Sigmoid colon (tissue), 7 donors: ENCODE results near the gene ZNF583. TPM values are rescaled to one million over a fixed set of nuclear protein-coding genes. Genes with fewer than 3 reads are reported as not detected.

ENCODE experiments used
- DNase-seq: peaks from one replicate; pipeline ENCODE4 v3.0.0-alpha.2; 2019
- H3K27ac ChIP-seq, 4 donors: fragments of 200-600 bp; sonication (generic); one replicate each; pipeline ENCODE4 v1.5.1; 2016 to 2019; ENCODE audit warnings: mild to moderate bottlenecking in 1 of 4
- H3K27me3 ChIP-seq, 3 donors: fragments of 200-600 bp; sonication (generic); one replicate each; pipeline ENCODE4 v1.5.1; 2019; ENCODE audit warnings: mild to moderate bottlenecking in 1 of 3
- H3K36me3 ChIP-seq, 4 donors: fragments of 200-600 bp; sonication (generic); one replicate each; pipeline ENCODE4 v1.5.1; 2016 to 2019
- H3K4me1 ChIP-seq, 4 donors: fragments of 200-600 bp; sonication (generic); one replicate each; pipeline ENCODE4 v1.5.1; 2017 to 2019
- H3K4me3 ChIP-seq, 4 donors: fragments of 200-600 bp; sonication (generic); one replicate each; pipeline ENCODE4 v1.5.1; 2017 to 2019; ENCODE audit warnings: mild to moderate bottlenecking in 2 of 4, moderate library complexity in 1 of 4
- H3K9me3 ChIP-seq, 4 donors: fragments of 200-600 bp in 3 of 4; sonication (generic) in 3 of 4; one replicate each; pipeline versions ENCODE4 v1.5.1 to v1.6.1; 2013 to 2019
- EP300 ChIP-seq, 4 donors: sonication (generic); formaldehyde crosslinking; IDR thresholded peaks; one replicate each; pipeline ENCODE4 v1.6.1; 2017; ENCODE audit warnings: antibody characterized with exemption in 4 of 4
- POLR2A ChIP-seq, 2 donors: fragments of 450-650 bp; IDR thresholded peaks; one replicate each; pipeline ENCODE4 v1.6.1; 2016; ENCODE audit warnings: antibody characterized with exemption in 2 of 2, mild to moderate bottlenecking in 2 of 2, moderate library complexity in 2 of 2
- POLR2AphosphoS5 ChIP-seq, 4 donors: sonication (generic); formaldehyde crosslinking; IDR thresholded peaks; one replicate each; pipeline ENCODE4 v1.6.1; 2017; ENCODE audit warnings: antibody characterized with exemption in 4 of 4
- WGBS, 2 donors: extraction: QIAGEN DNeasy Blood & Tissue Kit; methylation state at CpG; one replicate each; pipeline ENCODE4 v1.1.7; 2013; 5-methylcytosine and 5-hydroxymethylcytosine counted together
- intact Hi-C: fragments of 100-400 bp; cut with DNase I; formaldehyde crosslinking; loops from one replicate; pipeline ENCODE4 v1.15.1; 2023
- polyA plus RNA-seq, 3 donors: library from polyadenylated mRNA; stranded (reverse); fragments of 200-250 nt; gene quantifications; one replicate each; pipeline ENCODE4 v1.2.3, GENCODE V29; 2013
- total RNA-seq, 4 donors: library from RNA; depleted of rRNA; stranded (reverse); fragments of >200 nt; gene quantifications; one replicate each; pipeline ENCODE4 v1.1.0, GENCODE V29; 2016
- TF ChIP-seq, protein P1 (sequence below), 4 experiments: fragments of 450-650 bp in 3 of 4; fragments of 200-600 bp in 1 of 4; IDR thresholded peaks; one replicate each; pipeline ENCODE4 v1.5.1; 2016 to 2019; ENCODE audit warnings: antibody characterized with exemption in 4 of 4, mild to moderate bottlenecking in 3 of 4, moderate library complexity in 2 of 4
- donor health status: healthy with polysubstance abuse.
- donor health status: Bipolar disorder and iron deficiency.
- donor health status: healthy.

The ZNF583 gene
- total and polyA plus RNA-seq, 7 donors: under 0.01 to 12.7 (median 8.7) TPM

DNA sequence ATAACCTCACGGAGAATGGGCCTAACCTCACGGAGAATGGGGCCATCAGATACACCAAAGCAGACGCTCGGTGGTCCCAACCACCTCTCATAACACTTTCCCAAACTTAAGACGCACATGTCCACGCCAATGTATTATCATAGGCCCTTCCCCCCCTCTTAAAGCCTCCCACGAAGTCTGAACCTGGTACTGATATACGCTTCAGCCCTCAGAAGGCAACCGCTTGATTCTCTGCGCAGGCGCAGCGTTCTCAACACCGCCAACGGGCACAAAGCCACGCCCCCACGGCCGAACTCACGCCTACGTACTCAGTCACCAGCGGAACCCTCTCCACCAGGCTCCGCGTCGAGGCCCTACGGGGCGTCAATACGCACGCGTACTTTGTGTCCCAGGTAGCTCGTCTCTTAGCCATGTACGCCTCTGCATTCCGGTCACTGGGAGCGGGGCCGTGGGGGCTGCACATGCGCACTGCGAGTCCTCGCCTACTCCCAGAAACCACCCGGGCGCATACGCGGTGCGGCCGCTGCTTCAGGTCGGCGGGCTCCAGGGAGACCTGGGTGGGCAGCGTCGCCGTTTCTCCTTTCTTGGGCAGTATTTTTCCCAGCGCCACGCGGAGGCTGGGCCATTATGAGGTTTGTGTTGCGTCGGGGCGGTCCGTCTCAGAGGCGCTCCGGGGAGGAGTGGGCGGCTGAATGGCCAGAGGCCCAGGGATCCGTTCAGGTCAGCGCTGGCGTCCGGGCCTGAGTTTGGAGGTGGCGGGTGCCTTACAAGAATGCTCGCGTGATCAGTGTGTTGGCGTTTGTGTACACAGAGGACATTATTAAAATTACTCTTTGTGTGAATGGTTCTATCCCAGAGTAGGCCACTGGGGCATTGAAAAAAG lies 36.1 kb upstream of the ZNF583 start:
- no peaks in the 10 kb centered on the region for H3K27me3 ChIP-seq
- peak; percentile 58 to 81 (median 73) for TF ChIP-seq POLR2AphosphoS5 (IDR thresholded peaks at IDR 0.05)
- TF ChIP-seq EP300 (IDR thresholded peaks at IDR 0.05): no peak
- no peak for TF ChIP-seq POLR2A (IDR thresholded peaks at IDR 0.05)
- TF ChIP-seq, protein P1, sequence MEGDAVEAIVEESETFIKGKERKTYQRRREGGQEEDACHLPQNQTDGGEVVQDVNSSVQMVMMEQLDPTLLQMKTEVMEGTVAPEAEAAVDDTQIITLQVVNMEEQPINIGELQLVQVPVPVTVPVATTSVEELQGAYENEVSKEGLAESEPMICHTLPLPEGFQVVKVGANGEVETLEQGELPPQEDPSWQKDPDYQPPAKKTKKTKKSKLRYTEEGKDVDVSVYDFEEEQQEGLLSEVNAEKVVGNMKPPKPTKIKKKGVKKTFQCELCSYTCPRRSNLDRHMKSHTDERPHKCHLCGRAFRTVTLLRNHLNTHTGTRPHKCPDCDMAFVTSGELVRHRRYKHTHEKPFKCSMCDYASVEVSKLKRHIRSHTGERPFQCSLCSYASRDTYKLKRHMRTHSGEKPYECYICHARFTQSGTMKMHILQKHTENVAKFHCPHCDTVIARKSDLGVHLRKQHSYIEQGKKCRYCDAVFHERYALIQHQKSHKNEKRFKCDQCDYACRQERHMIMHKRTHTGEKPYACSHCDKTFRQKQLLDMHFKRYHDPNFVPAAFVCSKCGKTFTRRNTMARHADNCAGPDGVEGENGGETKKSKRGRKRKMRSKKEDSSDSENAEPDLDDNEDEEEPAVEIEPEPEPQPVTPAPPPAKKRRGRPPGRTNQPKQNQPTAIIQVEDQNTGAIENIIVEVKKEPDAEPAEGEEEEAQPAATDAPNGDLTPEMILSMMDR (IDR thresholded peaks at IDR 0.05): peak in 1 of 4 experiments; percentile 15
- intact Hi-C loops: loop anchor here (1.0 to 5.0 kb wide), 2 partner anchors 24 to 51 kb away; no protein-coding TSS in a partner anchor
- 7 to 13% methylated on average over 65 of the region's 65 CpGs for WGBS, 2 donors
- H3K4me3 ChIP-seq: peak overlapping the region; percentile 57 to 73 (median 70)
- peak; percentile 97 for DNase-seq
- H3K27ac ChIP-seq: peak overlapping the region; percentile 84 to 92 (median 88)
- H3K9me3 ChIP-seq: peaks cover 0 to 10% (median 3%) of the 10 kb centered on the region in 4 donors
- H3K4me1 ChIP-seq: peaks cover 0 to 16% (median 11%) of the 10 kb centered on the region in 4 donors
- peaks cover 0 to 29% (median 5%) of the 10 kb centered on the region in 4 donors for H3K36me3 ChIP-seq

DNA sequence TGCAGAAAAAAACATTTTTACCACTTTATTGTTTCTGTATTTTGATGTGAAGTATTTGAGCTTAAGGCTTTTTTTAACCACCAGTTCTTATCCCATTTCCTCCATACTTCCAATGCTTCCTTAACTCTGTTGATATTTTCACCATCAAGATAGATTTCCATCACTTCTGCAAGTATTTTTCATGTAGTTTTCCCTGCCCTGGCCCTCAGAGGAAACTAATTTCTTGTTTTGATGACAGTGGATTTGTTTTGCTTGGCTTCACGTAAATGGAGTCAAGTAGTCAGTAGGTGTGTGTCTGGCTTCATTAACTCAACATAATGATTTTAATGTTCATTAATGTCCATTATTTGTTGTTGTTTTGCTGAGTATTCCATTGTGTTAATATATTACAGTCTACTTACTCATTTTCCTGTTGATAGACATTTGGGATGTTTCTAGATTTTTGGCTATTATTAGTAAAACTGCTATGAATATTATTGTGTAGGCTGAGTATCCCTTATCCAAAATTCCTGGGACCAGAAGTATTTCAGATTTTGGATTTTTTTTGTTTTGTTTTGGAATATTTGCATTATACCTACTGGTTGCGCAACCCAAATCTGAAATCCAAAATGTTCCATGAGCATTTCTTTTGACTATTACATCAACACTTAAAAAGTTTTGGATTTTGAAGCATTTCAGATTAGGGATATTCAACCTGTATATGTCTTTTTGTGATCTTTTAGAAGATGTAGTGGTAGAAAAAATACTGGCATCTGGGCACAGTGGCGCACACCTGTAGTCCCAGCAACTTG lies 34.1 kb upstream of the ZNF583 start:
- 97% methylated on average over 3 of the region's 3 CpGs for WGBS, 2 donors
- Histone ChIP-seq H3K4me1 (peaks cover 0 to 16% (median 11%) of the 10 kb centered on the region in 4 donors), H3K27me3 (no peaks in the 10 kb centered on the region), H3K27ac (no peak overlapping the region), H3K4me3 (no peak overlapping the region), H3K9me3 (peaks cover 0 to 19% (median 0%) of the 10 kb centered on the region in 4 donors), H3K36me3 (peaks cover 18 to 49% (median 26%) of the 10 kb centered on the region in 4 donors)
- intact Hi-C loops: loop anchor here (5.0 kb wide), 1 partner anchor 53 kb away; no protein-coding TSS in a partner anchor
- TF ChIP-seq, protein P1 (IDR thresholded peaks at IDR 0.05): no peak
- TF ChIP-seq POLR2AphosphoS5 (IDR thresholded peaks at IDR 0.05): no peak
- no peak for TF ChIP-seq EP300 (IDR thresholded peaks at IDR 0.05)
- TF ChIP-seq POLR2A (IDR thresholded peaks at IDR 0.05): no peak
- no peak for DNase-seq

DNA sequence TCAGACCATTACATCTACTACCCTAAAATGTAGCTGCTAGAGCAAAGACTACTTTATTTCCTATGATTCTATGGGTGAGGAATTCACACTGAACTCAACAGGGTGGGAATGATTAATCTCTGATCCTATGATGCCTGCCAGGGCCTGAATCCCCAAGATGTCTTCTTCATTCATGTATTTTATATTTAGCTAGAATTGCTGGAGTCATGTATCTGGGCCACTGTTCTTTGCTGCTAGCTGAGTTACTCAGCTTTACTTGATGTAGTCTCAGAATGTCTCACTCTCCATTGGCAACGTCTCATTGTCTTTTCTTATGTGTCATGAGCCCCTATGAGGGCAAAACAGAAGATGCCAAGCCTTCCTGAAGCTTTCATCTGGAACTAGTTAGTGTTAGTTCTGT lies 31.9 kb upstream of the ZNF583 start:
- 90 to 95% methylated on average over 1 of the region's 1 CpG for WGBS, 2 donors
- H3K9me3 ChIP-seq: peaks cover 0 to 28% (median 12%) of the 10 kb centered on the region in 4 donors
- H3K36me3 ChIP-seq: peaks cover 31 to 71% (median 46%) of the 10 kb centered on the region in 4 donors
- no peak overlapping the region for H3K27ac ChIP-seq
- H3K4me3 ChIP-seq: no peak overlapping the region
- TF ChIP-seq POLR2AphosphoS5 (IDR thresholded peaks at IDR 0.05): no peak
- TF ChIP-seq, protein P1 (IDR thresholded peaks at IDR 0.05): no peak
- TF ChIP-seq POLR2A (IDR thresholded peaks at IDR 0.05): no peak
- no peak for TF ChIP-seq EP300 (IDR thresholded peaks at IDR 0.05)
- DNase-seq: no peak
- H3K4me1 ChIP-seq: peaks cover 0 to 16% (median 11%) of the 10 kb centered on the region in 4 donors
- H3K27me3 ChIP-seq: no peaks in the 10 kb centered on the region
- intact Hi-C loops: no loop called here

DNA sequence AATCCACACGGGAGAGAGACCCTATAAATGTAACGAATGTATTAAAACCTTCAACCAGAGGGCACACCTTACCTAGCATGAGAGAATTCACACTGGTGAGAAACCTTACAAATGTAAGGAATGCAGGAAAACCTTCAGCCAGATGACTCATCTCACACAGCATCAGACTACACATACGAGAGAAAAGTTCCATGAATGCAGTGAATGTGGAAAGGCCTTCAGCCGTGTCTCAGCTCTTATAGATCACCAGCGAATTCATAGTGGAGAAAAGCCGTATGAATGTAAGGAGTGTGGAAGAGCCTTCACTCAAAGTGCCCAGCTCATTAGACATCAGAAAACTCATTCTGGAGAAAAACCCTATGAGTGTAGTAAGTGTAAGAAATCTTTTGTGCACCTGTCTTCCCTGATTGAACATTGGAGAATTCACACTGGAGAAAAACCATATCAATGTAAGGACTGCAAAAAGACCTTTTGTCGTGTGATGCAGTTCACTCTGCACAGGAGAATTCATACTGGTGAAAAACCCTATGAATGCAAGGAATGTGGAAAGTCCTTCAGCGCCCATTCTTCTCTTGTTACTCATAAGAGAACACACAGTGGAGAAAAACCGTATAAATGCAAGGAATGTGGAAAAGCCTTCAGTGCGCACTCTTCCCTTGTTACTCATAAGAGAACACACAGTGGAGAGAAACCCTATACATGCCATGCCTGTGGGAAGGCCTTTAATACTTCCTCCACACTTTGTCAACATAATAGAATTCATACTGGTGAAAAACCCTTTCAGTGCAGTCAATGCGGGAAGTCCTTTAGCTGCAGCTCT lies 26.8 kb upstream of the ZNF583 start:
- no peak overlapping the region for H3K27ac ChIP-seq
- H3K36me3 ChIP-seq: peaks cover 36 to 73% (median 57%) of the 10 kb centered on the region in 4 donors
- peaks cover 5 to 45% (median 22%) of the 10 kb centered on the region in 4 donors for H3K9me3 ChIP-seq
- no peaks in the 10 kb centered on the region for H3K4me1 ChIP-seq
- no peak for DNase-seq
- intact Hi-C loops: no loop called here
- WGBS, 2 donors: 92 to 96% methylated on average over 11 of the region's 11 CpGs
- no peak overlapping the region for H3K4me3 ChIP-seq
- TF ChIP-seq POLR2A (IDR thresholded peaks at IDR 0.05) (no peak), POLR2AphosphoS5 (IDR thresholded peaks at IDR 0.05) (no peak)
- TF ChIP-seq, protein P1 (IDR thresholded peaks at IDR 0.05): no peak
- no peaks in the 10 kb centered on the region for H3K27me3 ChIP-seq
